HepG2 (cell line): ENCODE results near the gene GFER. TPM values are rescaled to one million over a fixed set of nuclear protein-coding genes. Genes with fewer than 3 reads are reported as not detected.
A peak's percentile ranks its signal among the peaks of the same experiment; 100 is the strongest.

Experiments
- ARID3A ChIP-seq: IDR thresholded peaks from 2 replicates; pipeline ENCODE4 v1.6.1; 2012; ENCODE audit warnings: low read depth, low read length, improper control_type of control experiment
- ATF6 ChIP-seq: sonication (generic); formaldehyde crosslinking; conservative IDR thresholded peaks from 2 replicates; pipeline ENCODE4 v1.4.0; 2020; ENCODE audit warnings: missing genetic modification reagents
- CCDC6 ChIP-seq: sonication (generic); formaldehyde crosslinking; IDR thresholded peaks from 2 replicates; pipeline ENCODE4 v1.8.1; 2022; ENCODE audit warnings: mild to moderate bottlenecking, missing genetic modification reagents, moderate library complexity
- GABPA ChIP-seq, 2 experiments: IDR thresholded peaks; 2 replicates each; pipeline ENCODE4 v1.6.1; 2011 to 2016; ENCODE audit warnings: low read depth in 2 of 2, low read length in 1 of 2, missing biosample characterization in 1 of 2, missing genetic modification characterization in 1 of 2
- LCORL ChIP-seq, 2 experiments: fragments of 450-650 bp in 1 of 2; sonication (generic) in 1 of 2; formaldehyde crosslinking in 1 of 2; IDR thresholded peaks; 2 replicates each; pipeline versions ENCODE4 v1.5.0 to v1.6.1; 2017 to 2020; ENCODE audit warnings: antibody characterized with exemption in 1 of 2, missing genetic modification reagents in 1 of 2
- MAFG ChIP-seq: sonication (generic); formaldehyde crosslinking; IDR thresholded peaks from 2 replicates; pipeline ENCODE4 v1.5.1; 2020; ENCODE audit warnings: mild to moderate bottlenecking, missing genetic modification reagents
- SIN3B ChIP-seq: fragments of 150-350 bp; IDR thresholded peaks from 2 replicates; pipeline ENCODE4 v1.6.1; 2014; ENCODE audit warnings: low read length
- TIGD3 ChIP-seq: sonication (generic); formaldehyde crosslinking; IDR thresholded peaks from 2 replicates; pipeline ENCODE4 v1.5.1; 2020; ENCODE audit warnings: mild to moderate bottlenecking, missing genetic modification reagents, borderline replicate concordance
- ZBTB40 ChIP-seq, 2 experiments: fragments of 450-650 bp in 1 of 2; sonication (generic) in 1 of 2; formaldehyde crosslinking in 1 of 2; IDR thresholded peaks; 2 replicates each; pipeline versions ENCODE4 v1.6.1 to v1.8.0; 2016 to 2022; ENCODE audit warnings: antibody characterized with exemption in 1 of 2, mild to moderate bottlenecking in 1 of 2, missing genetic modification reagents in 1 of 2
- ZFP36 ChIP-seq: fragments of 150-350 bp; IDR thresholded peaks from 2 replicates; pipeline ENCODE4 v1.6.1; 2018; ENCODE audit warnings: borderline replicate concordance, low read length, low read depth; ENCODE audit not compliant: partially characterized antibody
- ZNF10 ChIP-seq: sonication (generic); formaldehyde crosslinking; IDR thresholded peaks from 2 replicates; pipeline ENCODE4 v1.4.0; 2020; ENCODE audit warnings: mild to moderate bottlenecking, low read depth, missing genetic modification reagents, borderline replicate concordance
- ZNF557 ChIP-seq: sonication (generic); formaldehyde crosslinking; IDR thresholded peaks from 2 replicates; pipeline ENCODE4 v1.4.0; 2020; ENCODE audit warnings: missing genetic modification reagents
- polyA plus RNA-seq, 8 experiments: library from polyadenylated mRNA; depleted of rRNA in 3 of 8; stranded (reverse) in 7 of 8; unstranded in 1 of 8; fragments of >200 nt; fragmentation: Illumina TruSeq in 4 of 8; extraction: Trizol in 4 of 8; gene quantifications; 2 replicates each; pipeline versions ENCODE4 v1.2.1 to v1.2.3, GENCODE V29; 2011 to 2016; ENCODE audit warnings: low read depth in 4 of 8, missing spikeins in 1 of 8, mixed read lengths in 1 of 8; ENCODE audit not compliant: insufficient read depth in 1 of 8
- total RNA-seq, 5 experiments: library from RNA; depleted of rRNA; stranded (reverse); fragments of >200 nt; fragmentation: Illumina TruSeq; extraction: Trizol; gene quantifications; 2 replicates each; pipeline ENCODE4 v1.2.3, GENCODE V29; 2016; ENCODE audit warnings: low read depth in 1 of 5

Gene GFER
- total and polyA plus RNA-seq, 2 of the 13 experiments (the other 11 are each of a cell fraction or from before 2014, with no cell fraction given) = 28.6 to 71.7 TPM

GRCh38 chr16:2027024-2028010 lies 43.3 kb downstream of the GFER start (continued):
- TF ChIP-seq CCDC6 = no peak
- TF ChIP-seq ARID3A = no peak
- no peak for TF ChIP-seq MAFG (CRISPR knock-in tag)
- TF ChIP-seq ZNF557 (CRISPR knock-in tag) = no peak
- TF ChIP-seq ZBTB40 (IDR thresholded peaks at IDR 0.05) = no peak
- 0 out of 2 replicates have a peak, but pooled peaks have one; percentile 36 for TF ChIP-seq ZBTB40 (CRISPR knock-in tag; IDR thresholded peaks at IDR 0.05)
- no peak for TF ChIP-seq ZFP36
- no peak for TF ChIP-seq GABPA (IDR thresholded peaks at IDR 0.05; ENCODE audit: low read depth, low read length)
- no peak for TF ChIP-seq GABPA (CRISPR knock-in tag; IDR thresholded peaks at IDR 0.05; ENCODE audit: low read depth)
- TF ChIP-seq ATF6 (CRISPR knock-in tag) = no peak
- no peak for TF ChIP-seq LCORL (IDR thresholded peaks at IDR 0.05)
- peak; percentile 71; the same call in 1 of the 2 replicates for TF ChIP-seq LCORL (CRISPR knock-in tag; IDR thresholded peaks at IDR 0.05)
- no peak for TF ChIP-seq TIGD3 (CRISPR knock-in tag)
- TF ChIP-seq SIN3B = no peak
- TF ChIP-seq ZNF10 (CRISPR knock-in tag) = no peak
